ENCODE results near the gene TRAPPC14. TPM values are rescaled to one million over a fixed set of nuclear protein-coding genes. Genes with fewer than 3 reads are reported as not detected.
A peak's percentile ranks its signal among the peaks of the same experiment; 100 is the strongest.

Gene TRAPPC14
- total and polyA plus RNA-seq, 2 of the 13 experiments (the other 11 are each of a cell fraction or from before 2014, with no cell fraction given), result 4.7 to 9.6 TPM

GRCh38 chr7:100148559-100149328 lies 9.8 kb downstream of the TRAPPC14 start, which contains the start of gene LAMTOR4 (continued):
- 0 out of 2 replicates have a peak, but pooled peaks have one; percentile 21 for TF ChIP-seq RCOR2 (CRISPR knock-in tag; IDR thresholded peaks at IDR 0.05)
- TF ChIP-seq ZNF841 (CRISPR knock-in tag; IDR thresholded peaks at IDR 0.05; ENCODE audit: borderline replicate concordance), result no peak
- no peak for TF ChIP-seq PTBP1 (IDR thresholded peaks at IDR 0.05; ENCODE audit: low read depth, low read length, poor library complexity, severe bottlenecking)
- peak; percentile 40; the same call in 1 of the 2 replicates for TF ChIP-seq MIER2 (CRISPR knock-in tag; IDR thresholded peaks at IDR 0.05)
- no peak for TF ChIP-seq SNAPC5 (CRISPR knock-in tag; IDR thresholded peaks at IDR 0.05; ENCODE audit: borderline replicate concordance)
- TF ChIP-seq NCOA2 (CRISPR knock-in tag; IDR thresholded peaks at IDR 0.05), result peak; percentile 44; the same call in 1 of the 2 replicates
- TF ChIP-seq MTF2 (CRISPR knock-in tag; IDR thresholded peaks at IDR 0.05; ENCODE audit: borderline replicate concordance), result no peak
- no peak for TF ChIP-seq ZNF180 (CRISPR knock-in tag; IDR thresholded peaks at IDR 0.05; ENCODE audit: borderline replicate concordance, low read depth)
- 0 out of 2 replicates have a peak, but pooled peaks have one; percentile 40 for TF ChIP-seq ZFP1 (CRISPR knock-in tag; IDR thresholded peaks at IDR 0.05)
- peak; percentile 18; the same call in 1 of the 2 replicates for TF ChIP-seq ZNF607 (CRISPR knock-in tag; IDR thresholded peaks at IDR 0.05; ENCODE audit: borderline replicate concordance)
- no peak for TF ChIP-seq ZNF800 (CRISPR knock-in tag; IDR thresholded peaks at IDR 0.05)
- peak; percentile 74 for TF ChIP-seq GATAD1 (CRISPR knock-in tag; IDR thresholded peaks at IDR 0.05)
- TF ChIP-seq SP1 (IDR thresholded peaks at IDR 0.05), result no peak
- peak; percentile 92 for TF ChIP-seq SP1 (CRISPR knock-in tag; IDR thresholded peaks at IDR 0.05)
- TF ChIP-seq ZNF121 (CRISPR knock-in tag; IDR thresholded peaks at IDR 0.05), result no peak
- TF ChIP-seq ZKSCAN5 (CRISPR knock-in tag; IDR thresholded peaks at IDR 0.05), result no peak
- TF ChIP-seq DMTF1 (CRISPR knock-in tag; IDR thresholded peaks at IDR 0.05), result no peak
- TF ChIP-seq HNRNPUL1 (IDR thresholded peaks at IDR 0.05; ENCODE audit: low read depth, low read length), result no peak
- peak; percentile 95 for TF ChIP-seq ARNTL (CRISPR knock-in tag; IDR thresholded peaks at IDR 0.05)

All from HepG2 (cell line).